ENCODE results near the gene ACOT2. TPM values are rescaled to one million over a fixed set of nuclear protein-coding genes. Genes with fewer than 3 reads are reported as not detected.

Gene ACOT2
- total and polyA plus RNA-seq, 12 donors, result 54.9 to 267 (median 153) TPM

- intact Hi-C loops (cut with DNase I), result loop anchor here in 1 of 10 donors (5.0 kb wide), 1 partner anchor 1005 kb away; no protein-coding TSS in a partner anchor
- H3K36me3 ChIP-seq, result no peaks in the 10 kb centered on the region
- peak within 1 kb of the TSS in 5 of 10 donors; percentile 7 to 45 (median 14) for H3K27ac ChIP-seq
- H3K4me1 ChIP-seq, result peaks cover 0 to 9% (median 3%) of the 10 kb centered on the region in 9 donors
- 2 to 3% methylated on average over 89 of the region's 89 CpGs for WGBS, 2 donors
- TF ChIP-seq CTCF (IDR thresholded peaks at IDR 0.05), result peak in 1 of 9 donors; percentile 15
- peak; percentile 72 to 93 (median 86) for ATAC-seq
- peak within 1 kb of the TSS; percentile 28 to 74 (median 68) for H3K4me3 ChIP-seq
- H3K9me3 ChIP-seq, result no peaks in the 10 kb centered on the region
- DNase-seq, result peak in 1 of 2 donors; percentile 26
- H3K27me3 ChIP-seq, result no peaks in the 10 kb centered on the region
Measured at GRCh38 chr14:73591690-73592449, 22.9 kb downstream of the ACOT2 start, which contains the start of gene ACOT4. ACOT4 (plus strand) TSS chr14:73591873; CDS start chr14:73591960, 87 bp downstream.

GRCh38 chr14:73594491-73594890, 25.5 kb downstream of the ACOT2 start:
- WGBS, 2 donors, result 93 to 99% methylated on average over 9 of the region's 9 CpGs
- no peak for TF ChIP-seq CTCF (IDR thresholded peaks at IDR 0.05)
- Histone ChIP-seq H3K4me3 (no peak overlapping the region), H3K36me3 (no peaks in the 10 kb centered on the region), H3K27ac (no peak overlapping the region), H3K9me3 (no peaks in the 10 kb centered on the region), H3K4me1 (peaks cover 0 to 9% (median 3%) of the 10 kb centered on the region in 9 donors), H3K27me3 (no peaks in the 10 kb centered on the region)
- intact Hi-C loops (cut with DNase I), result loop anchor here in 1 of 10 donors (5.0 kb wide), 1 partner anchor 1007 kb away; no protein-coding TSS in a partner anchor
- DNase-seq, result no peak
- no peak for ATAC-seq

GRCh38 chr14:73599499-73599898, 30.5 kb downstream of the ACOT2 start:
- Histone ChIP-seq H3K27me3 (no peaks in the 10 kb centered on the region), H3K36me3 (no peaks in the 10 kb centered on the region), H3K27ac (no peak overlapping the region), H3K4me3 (no peak overlapping the region), H3K9me3 (no peaks in the 10 kb centered on the region), H3K4me1 (no peaks in the 10 kb centered on the region)
- ATAC-seq, result no peak
- DNase-seq, result no peak
- intact Hi-C loops (cut with DNase I), result no loop called here
- no peak for TF ChIP-seq CTCF (IDR thresholded peaks at IDR 0.05)

GRCh38 chr14:73602994-73603393, 34.0 kb downstream of the ACOT2 start:
- Histone ChIP-seq H3K36me3 (no peaks in the 10 kb centered on the region), H3K27me3 (no peaks in the 10 kb centered on the region), H3K27ac (no peak overlapping the region), H3K4me3 (no peak overlapping the region), H3K9me3 (no peaks in the 10 kb centered on the region), H3K4me1 (no peaks in the 10 kb centered on the region)
- TF ChIP-seq CTCF (IDR thresholded peaks at IDR 0.05), result no peak
- WGBS, 2 donors, result 89% methylated on average over 3 of the region's 3 CpGs
- ATAC-seq (no peak), DNase-seq (no peak)
- intact Hi-C loops (cut with DNase I), result no loop called here
